Fibroblast of skin of scalp (primary cell): ENCODE results near the gene LBH. TPM values are rescaled to one million over a fixed set of nuclear protein-coding genes. Genes with fewer than 3 reads are reported as not detected.

Source experiments
- DNase-seq: peaks from one replicate; pipeline ENCODE4 v3.0.0-alpha.2; 2013
- polyA plus RNA-seq, 2 experiments: library from polyadenylated mRNA; unstranded; fragments of 120-200 nt; gene quantifications; one replicate each; pipeline ENCODE4 v1.2.1, GENCODE V29; 2013; ENCODE audit not compliant: insufficient read length in 2 of 2

The LBH gene
- polyA plus RNA-seq (2013, experiment 1 of 2; ENCODE audit: insufficient read length): 145 TPM
- polyA plus RNA-seq (2013, experiment 2 of 2; ENCODE audit: insufficient read length): 137 TPM

DNA sequence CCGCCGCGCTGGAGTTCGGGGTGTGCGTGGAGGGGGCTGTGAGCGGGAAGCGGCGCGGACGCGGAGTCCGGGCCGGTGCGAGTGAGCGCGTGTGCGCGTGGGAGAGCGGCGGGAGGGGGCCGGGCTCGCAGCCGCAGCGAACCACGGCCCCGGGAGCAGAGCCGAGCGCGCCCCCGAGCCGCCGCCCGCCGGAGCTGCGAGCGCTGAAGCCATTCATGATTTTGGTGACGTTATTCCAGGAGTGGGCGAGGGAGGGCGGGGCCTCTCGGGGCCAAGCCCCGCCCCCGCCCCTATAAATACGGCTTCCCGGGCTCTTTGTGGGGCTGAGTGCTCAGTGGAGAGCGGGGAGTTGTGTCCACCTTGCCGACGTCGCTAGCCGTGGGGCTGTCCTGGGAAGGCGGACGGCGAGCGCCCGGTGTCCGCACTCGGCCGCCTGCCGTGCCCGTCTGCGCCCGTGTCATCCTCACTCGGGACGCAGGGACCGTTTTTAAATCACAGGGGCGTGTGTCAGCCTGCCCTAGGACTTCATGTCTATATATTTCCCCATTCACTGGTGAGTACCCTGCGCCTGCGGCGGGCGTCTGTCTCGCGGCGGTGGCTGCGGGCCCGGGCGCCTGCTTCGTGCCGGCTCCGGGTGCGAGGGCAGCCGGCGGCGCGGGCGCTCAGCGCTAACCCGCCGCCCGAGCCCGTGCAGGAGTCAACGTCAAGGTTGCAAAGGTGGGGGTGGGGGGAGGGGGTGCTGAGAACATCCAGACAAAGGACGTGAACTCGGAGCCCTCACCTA lies at the start of gene LBH:
LBH (plus strand) TSS at position 323 of the 784 bp plus-strand sequence; CDS start at position 528, 205 bp downstream.
- peak; percentile 94 for DNase-seq

DNA sequence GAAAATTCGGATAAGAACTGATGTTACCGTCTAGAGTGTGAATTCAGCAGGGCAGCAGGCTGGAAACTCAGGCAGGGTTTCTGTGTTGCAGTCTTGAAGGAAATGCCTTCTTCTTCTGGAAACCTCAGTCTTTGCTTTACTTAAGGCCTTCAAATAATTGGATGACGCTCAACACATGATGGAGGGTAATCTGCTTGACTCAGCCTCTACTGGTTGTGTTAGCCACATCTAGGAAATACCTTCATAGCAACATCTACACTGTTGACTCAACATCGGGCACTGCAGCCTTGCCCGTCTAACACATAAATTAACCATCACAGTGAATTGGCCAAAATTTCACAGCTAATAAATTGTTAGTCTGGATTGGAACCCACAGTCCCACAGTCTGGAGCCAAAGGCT lies 47.3 kb upstream of the LBH start:
- DNase-seq: no peak

DNA sequence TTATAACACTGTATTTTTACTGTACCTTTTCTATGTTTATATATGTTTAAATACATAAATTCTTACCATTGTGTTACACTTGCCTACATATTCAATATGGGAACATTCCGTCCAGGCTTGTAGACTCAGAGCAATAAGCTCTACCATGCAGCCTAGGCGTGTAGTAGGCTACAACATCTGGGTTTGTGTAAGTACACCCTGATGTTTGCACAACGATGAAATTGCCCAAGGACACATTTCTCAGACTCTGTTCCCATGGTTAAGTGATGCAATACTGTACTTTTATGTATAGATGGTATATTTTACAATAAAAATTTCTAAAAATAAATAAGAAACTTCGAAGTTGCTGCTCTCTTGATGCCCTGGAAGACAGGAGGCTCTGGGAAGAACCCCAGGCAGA lies 46.2 kb upstream of the LBH start:
- DNase-seq: no peak

DNA sequence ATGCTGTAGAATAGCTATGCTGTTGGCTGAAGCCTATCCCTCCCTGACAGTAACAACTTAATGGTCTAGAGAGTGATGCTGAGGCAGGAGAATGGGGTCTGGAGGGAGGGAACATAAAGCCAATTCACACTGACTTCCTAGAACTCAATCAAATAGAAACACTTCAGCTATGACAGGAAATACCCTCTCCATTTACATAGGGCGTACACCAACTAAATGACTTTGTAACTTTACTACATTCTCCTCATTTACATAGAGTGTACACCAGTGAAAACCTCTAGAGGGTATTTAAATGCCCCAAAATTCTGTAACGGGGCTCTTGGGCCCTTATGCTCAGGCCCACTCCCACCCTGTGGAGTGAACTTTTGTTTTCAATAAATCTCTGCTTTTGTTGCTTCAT lies 43.0 kb upstream of the LBH start:
- DNase-seq: no peak

DNA sequence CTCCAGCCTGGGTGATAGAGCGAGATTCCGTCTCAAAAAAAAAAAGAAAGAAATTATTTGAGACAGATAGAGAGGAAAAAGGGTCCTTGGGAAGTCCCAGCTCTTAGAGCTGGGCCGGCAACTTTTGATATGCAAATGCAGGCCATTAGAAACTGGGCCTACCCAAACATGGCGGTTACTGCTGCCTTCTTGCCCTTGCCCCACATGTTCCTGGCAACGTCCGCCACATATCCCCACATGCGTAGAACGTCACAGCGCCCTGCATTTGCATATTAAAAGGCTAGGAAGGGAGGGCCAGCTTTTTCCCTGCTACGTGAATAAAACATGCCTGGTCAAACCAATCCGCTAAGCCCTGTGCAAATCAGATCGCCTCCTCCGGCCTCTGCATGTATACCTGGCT lies 40.7 kb upstream of the LBH start:
- DNase-seq: no peak

DNA sequence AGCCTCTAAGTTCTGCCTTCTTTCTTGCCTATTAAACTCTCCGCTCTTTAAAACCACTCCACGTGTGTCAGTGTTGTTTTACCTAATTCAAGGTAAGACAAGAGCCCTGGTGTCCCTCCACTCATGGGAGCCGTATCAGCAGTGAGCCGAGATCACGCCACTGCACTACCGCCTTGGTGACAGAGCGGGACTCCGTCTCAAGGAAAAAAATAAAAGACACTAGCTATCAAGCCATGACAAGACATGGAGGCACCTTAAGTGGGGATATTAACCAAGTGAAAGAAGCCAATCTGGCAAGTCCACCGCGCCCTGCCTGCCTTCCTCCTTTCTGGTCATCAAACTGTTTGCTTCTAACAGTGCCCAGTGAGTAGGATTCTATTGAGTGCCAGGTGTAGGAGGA lies 40.2 kb upstream of the LBH start:
- DNase-seq: no peak

DNA sequence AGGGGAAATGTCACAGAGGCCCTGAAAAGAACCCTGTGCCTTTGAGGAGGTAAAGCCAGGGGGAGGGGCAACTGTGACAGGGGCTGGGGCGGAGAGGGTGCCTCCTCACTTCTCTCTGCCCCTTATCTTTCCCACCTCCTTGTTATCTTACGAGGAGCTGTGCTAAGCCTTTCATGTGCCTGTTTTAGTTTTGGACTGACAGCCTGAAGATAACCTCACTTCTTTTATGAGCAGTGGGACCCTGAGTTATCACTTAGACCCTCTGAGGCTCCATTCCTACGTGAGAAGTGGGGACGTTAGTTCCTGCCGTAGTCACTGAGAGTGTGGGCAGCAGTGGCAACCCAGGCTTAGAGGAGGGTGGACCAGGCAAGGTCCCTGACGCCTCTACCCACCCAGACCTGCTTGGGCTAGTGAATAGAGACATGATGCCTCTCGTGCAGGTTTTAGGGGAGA lies 39.5 kb upstream of the LBH start:
- DNase-seq: no peak

DNA sequence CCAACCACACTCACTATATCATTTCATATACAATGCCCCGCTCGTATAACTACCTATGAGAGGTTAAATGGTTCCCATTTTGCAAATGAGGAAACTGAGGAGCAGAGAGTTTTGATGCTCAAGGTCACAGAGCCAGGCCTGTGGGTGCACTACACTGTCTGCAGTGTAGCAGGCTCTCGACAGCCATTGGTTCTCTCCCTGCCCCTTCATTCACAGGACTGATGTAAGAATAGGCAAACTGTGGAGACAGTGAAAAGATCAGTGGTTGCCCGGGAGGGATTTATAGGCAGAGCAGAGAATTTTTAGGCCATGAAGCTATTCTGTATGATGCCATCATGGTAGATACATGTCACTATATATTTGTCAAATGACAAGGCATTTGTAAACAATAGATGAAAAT lies 39.0 kb upstream of the LBH start:
- peak; percentile 13 for DNase-seq

DNA sequence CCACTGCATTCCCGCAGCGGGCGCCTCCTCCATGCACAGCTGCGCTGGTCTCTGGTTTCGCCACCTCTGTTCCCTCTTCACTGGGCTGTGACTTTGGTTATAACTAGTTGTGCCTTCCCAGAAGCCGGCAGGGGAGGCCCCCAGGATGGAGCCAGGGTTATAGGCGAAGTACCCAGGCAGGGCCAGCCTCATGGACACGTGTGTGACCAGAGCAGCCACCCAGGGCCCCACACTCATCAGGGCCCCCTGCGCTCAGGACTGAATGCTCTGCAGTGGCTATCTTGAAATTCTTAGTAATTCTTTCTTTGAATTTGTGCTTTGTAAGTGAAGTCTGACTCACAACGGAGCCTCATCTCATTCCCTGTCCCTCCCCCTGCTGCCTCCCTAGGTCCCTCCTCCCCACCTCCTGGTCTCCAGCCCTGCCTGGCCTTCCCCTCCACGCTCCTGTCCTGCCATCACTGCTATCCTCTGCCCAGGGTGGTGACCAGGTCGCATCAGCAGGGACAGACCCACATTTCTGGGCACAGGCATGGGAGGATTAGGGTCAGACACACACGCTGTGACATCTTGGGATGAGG lies 38.1 kb upstream of the LBH start:
- peak; percentile 31 for DNase-seq

DNA sequence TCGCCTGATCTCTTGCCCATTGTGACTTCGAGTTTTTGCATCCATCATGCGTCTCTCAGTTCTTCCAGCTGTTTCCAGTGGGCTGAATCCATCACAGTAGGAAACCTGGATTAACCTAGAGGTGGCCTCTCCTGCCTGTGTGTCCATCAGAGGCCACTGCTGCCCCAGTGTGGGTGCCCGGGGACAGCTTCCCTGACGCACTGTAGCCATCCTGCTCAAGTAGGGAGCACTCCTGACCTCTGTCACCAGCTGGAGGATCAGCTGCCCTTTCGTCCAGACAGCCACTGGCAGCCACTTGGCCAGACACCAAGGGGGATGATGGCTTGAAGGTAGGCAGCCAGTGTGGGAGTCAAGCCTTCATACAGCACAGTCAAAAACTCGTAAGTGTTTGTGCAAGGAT lies 36.9 kb upstream of the LBH start:
- DNase-seq: no peak

DNA sequence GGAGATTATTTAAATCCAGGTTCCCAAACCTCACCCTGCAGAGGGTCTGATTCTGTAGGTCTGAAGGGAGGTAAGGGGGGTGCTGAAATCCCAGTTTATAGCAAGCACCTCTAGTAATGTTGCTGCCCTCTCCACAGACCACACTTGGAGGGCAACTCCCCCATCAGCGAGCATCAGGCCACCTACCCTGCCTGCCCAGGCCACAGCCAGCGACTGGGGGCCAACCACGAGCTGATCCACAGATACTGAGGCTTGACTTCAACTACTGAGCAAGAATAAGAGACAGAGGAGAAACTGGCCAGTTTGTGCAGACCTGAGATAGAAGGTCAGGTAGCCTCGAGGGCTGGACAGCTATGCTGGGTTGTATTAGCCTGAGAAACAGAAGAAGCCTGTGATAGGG lies 36.3 kb upstream of the LBH start:
- no peak for DNase-seq

DNA sequence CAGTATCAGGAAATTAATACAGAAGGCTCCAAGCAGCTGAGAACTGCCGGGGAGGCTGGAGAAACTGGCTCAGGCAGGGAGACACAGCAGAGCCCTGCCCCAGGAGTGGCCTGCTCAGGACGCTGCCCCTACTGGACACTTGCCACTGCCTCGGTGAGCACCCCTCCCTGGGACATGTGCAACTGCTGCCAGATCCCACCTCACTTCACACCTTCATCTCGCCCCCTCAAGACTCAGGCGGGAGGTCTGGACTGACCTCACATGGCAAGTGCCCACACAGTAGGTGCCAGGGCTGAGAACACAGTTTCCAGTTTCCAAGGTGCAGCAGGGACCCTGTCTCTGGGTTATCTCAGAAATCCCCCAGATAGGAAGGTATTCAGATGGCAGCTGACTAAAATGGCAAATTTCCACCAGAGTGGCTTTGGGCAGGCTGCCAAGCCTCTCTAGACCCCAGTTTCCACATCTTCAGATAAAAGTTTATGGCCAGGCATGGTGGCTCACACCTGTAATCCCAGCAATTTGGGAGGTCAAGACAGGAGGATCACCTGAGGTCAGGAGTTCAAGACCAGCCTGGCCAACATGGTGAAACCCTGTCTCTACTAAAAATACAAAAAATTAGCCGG lies 33.7 kb upstream of the LBH start:
- DNase-seq: no peak

DNA sequence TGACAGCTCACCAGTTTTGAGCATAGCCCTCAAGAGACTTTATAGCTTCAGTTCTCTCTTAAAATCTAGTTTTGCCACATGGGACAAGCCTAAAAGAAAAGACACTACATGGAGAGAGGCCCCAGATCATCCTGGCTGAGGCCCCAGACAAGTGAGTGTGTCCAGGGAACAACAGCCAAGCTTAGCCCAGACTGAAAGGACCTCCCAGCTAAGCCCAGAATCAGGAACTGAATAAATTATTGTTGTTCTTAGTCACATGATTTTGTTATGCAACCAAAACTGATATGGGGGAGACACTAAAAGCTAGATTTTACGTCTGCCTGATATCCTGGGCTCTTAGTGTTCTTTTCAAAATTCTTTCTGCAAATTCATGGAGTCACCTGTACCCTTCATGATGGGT lies 29.3 kb upstream of the LBH start:
- no peak for DNase-seq

DNA sequence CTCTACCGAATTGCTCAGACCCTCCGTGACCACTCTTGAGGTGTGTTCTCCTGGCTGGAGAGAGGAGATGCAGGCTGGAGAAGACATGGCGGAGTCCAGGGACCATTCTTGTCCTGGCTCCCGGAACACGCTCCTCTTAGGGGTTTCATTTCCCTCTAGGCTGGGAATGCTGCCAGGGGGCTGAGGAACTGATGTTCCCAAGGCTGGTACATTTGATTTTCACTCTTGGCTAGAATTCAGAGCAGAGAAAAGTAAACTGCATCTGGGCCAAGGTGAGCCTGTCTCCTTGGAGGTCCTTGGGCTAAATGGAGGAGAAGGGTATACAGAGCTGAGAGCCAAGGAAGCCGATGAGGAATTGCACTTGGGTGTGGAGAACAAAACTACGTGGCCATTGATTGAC lies 28.2 kb upstream of the LBH start:
- no peak for DNase-seq

DNA sequence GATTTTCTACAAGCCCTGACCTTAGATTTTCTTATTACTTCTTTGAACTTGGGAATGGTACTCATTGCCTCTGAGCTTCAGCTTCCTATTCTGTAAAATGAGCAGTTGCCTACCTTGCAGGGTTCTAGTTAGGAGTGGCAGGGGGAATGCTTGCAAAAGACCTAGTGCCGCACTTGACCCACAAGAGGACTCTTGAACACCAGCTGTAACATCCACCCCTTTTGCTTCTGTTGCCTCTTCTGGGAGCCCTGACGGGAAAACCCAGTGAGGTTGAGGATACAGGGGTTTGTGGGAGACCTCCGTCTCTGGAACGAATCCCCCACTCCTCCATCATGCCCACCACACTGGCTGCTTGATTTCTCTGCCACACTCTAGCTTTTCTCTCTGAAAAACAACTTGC lies 27.1 kb upstream of the LBH start:
- no peak for DNase-seq

DNA sequence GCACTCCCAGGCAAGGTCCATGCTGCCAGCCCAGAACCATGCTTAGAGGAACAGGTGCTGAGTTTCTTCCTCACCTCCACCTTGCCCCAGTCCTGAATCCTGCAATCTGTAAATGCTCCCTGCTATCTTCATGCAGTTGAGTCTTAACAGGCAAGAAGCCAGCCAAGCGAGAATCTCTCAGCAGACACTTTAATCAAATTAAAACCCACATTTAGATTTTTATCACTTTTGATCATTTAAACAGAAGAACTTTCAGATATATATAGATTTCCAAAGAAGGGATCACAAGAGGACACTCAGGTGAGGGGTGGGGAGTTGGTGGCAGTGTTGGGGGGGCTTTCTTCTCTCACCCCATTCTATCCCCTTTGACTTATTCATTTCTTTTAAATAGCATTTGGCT lies 25.9 kb upstream of the LBH start:
- DNase-seq: no peak

DNA sequence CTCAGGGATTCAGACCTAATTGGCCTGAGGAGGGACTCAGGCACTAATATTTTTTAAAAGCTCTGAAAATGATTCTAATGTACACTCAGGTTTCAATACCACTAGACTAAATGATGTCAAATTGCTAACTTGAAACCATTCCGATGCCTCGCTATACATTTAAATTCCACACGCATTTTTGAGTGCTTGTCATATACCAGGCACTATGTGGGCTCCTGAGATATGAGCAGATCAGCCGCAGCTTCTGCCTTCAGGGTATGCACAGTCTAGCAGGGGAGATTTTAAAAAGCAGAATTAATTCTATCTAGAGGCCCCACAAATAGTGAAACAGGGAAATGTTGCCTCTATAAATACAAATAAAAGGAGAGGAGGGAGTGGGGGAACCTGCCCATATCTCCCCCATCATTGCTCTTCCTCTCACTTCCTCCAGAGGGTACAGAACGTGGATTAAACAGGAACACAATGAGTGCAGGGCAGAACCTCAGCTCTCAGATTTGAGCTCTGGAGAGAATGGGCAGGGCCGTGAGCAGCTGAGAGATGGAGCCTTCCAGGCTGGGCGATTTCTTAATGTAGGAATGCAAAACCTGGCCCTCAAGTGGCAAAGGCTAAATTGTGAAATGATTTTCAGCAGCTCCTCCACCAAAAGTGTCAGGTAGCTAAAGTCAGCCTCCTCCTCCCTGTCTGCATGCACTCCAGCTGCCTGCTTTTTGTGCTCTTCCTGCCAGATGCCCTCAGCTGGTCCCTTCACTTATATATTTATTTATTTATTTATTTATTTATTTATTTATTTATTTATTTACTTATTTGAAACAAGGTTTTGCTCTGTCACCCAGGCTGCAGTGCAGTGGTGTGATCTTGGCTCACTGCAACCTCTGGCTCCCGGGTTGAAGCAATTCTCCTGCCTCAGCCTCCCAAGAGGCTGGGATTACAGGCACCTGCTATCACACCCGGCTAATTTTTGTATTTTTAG lies 24.6 kb upstream of the LBH start:
- DNase-seq: no peak

DNA sequence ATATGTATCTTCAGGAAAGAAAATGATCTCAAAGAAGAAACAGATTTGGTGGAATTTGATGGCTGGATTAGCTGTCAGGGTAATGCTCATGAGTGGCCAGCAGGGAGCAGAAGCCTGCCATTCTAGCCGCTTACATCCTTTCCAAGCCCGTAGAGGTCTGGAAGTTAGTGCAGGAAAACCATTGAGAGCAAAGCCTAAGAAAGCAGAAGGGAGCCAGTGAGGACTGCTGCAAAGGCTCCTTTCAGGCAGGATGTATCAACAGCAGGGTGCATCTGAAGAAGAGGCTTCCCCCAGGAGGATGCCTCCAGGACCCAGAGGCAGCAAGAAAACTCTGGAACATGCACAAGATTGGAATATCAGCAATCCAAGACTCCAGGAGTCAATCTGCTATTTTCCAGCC lies 22.9 kb upstream of the LBH start:
- DNase-seq: peak; percentile 84

DNA sequence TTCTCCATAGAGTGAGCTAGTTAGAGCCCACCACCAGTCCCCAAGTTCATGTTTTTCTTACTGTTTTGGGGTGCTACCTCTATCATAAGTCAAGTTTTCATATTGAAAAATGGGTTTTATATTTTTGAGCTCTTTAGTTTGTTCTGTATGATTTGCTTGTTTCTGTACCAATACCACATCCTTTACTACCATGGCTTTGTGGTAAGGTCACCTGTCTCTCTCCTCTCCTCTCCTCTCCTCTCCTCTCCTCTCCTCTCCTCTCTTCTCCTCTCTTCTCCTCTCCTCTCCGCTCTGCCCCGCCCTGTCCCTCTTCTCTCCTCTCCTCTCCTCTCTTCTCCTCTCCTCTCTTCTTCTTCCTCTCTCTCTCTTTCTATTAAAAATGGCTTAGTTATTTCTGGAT lies 22.1 kb upstream of the LBH start:
- DNase-seq: no peak

DNA sequence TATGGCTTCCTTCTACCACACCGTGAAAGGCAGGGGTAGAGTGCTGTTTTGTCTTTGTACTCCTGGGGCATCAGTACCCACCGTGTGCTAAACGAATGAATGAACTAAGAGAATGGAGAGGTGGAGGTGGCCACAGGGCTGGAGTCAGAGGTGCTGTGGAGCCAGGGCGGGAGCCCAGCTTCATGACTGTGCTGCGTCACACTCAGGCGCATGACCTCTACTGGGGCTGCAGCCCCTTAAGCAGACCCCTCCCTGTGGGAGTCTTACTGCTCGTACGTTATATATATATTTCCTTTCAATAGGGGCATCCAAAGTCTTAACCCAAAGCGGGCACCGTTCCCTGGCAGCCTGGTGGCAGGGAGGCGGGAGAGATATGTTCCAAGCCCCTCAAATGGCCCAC lies 18.0 kb upstream of the LBH start:
- no peak for DNase-seq

DNA sequence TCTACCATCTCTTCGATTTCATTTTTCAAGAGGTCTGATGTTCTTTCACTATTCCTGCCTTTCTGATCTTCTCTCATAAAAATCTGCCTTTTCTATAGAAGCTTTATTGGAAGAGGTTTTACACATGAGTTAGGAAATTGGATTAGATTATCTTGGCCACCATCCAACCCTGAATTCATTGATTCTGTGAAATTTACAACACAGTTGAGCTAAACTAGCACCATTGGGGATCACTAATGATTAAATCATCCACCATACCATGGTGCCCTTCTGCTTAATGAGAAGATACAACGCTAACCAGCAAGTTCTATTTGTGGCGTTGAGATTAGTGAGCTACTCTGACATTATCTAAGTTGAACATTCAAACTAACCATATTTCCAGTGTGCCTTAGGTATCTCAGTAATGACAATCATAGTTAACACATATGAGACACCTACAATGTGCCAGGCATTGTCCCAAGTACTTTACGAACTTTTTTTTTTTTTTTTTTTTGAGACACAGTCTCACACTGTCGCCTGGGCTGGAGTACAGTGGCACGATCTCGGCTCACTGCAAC lies 17.3 kb upstream of the LBH start:
- DNase-seq: no peak

DNA sequence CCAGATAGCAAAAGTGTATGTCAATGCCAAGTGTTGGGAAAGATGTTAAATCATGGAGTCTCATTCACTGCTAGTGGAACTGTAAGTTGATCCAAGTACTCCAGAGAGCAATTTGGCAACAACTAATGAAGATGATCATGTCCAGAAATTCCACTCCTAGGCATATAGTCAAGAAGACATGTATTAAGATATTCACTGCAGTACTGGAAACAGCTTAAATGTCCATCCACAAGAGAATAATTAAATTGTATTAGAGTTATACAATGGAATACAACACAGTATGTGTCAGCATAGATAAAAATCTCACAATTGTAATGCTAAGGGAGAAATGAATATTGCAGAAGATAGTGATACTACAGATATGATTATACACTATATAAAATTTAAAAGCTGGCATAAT lies 15.2 kb upstream of the LBH start:
- no peak for DNase-seq
